MM.1S (cell line): Measurements from ENCODE around the gene ZNF581.

Source experiments
- DNase-seq: peaks from one replicate; pipeline ENCODE4 v3.0.0-alpha.2; 2015
- H2AFZ ChIP-seq: fragments of 300-600 bp; sonication (generic); 2 replicates; pipeline ENCODE4 v1.6.0; 2016; ENCODE audit warnings: antibody characterized with exemption, low read length
- H3F3A ChIP-seq: fragments of 300-600 bp; sonication (generic); 2 replicates; pipeline ENCODE4 v1.6.1; 2016; ENCODE audit warnings: mild to moderate bottlenecking, antibody characterized with exemption, low read length, moderate library complexity, mixed read lengths; ENCODE audit not compliant: insufficient read depth
- H3K27ac ChIP-seq: fragments of 300-600 bp; sonication (generic); 2 replicates; pipeline ENCODE4 v1.5.1; 2016; ENCODE audit warnings: mild to moderate bottlenecking, low read length
- H3K27me3 ChIP-seq: fragments of 300-600 bp; sonication (generic); replicated peaks from 2 replicates; pipeline ENCODE4 v1.6.0; 2016; ENCODE audit warnings: low read length; ENCODE audit not compliant: insufficient read depth
- H3K36me3 ChIP-seq: fragments of 300-600 bp; sonication (generic); replicated peaks from 2 replicates; pipeline ENCODE4 v1.6.1; 2016; ENCODE audit warnings: mild to moderate bottlenecking, low read length, mixed read lengths; ENCODE audit not compliant: insufficient read depth
- H3K4me1 ChIP-seq: fragments of 300-600 bp; sonication (generic); 2 replicates; pipeline ENCODE4 v1.6.1; 2016; ENCODE audit warnings: low read length, mixed read lengths
- H3K4me2 ChIP-seq: fragments of 300-600 bp; sonication (generic); 2 replicates; pipeline ENCODE4 v1.6.0; 2016; ENCODE audit warnings: low read depth, low read length
- H3K4me3 ChIP-seq: fragments of 300-600 bp; sonication (generic); 2 replicates; pipeline ENCODE4 v1.5.1; 2016; ENCODE audit warnings: low read length, mixed read lengths
- H3K79me2 ChIP-seq: fragments of 300-600 bp; sonication (generic); 2 replicates; pipeline ENCODE4 v1.6.1; 2016; ENCODE audit warnings: mixed run types, low read length, mixed read lengths
- H3K9ac ChIP-seq: fragments of 300-600 bp; sonication (generic); 2 replicates; pipeline ENCODE4 v1.6.1; 2016; ENCODE audit warnings: low read length, mixed read lengths
- H3K9me2 ChIP-seq: fragments of 300-600 bp; sonication (generic); replicated peaks from 2 replicates; pipeline ENCODE4 v1.6.1; 2016; ENCODE audit warnings: mild to moderate bottlenecking, low read length, mixed read lengths; ENCODE audit not compliant: insufficient read depth
- H3K9me3 ChIP-seq: fragments of 300-600 bp; sonication (generic); replicated peaks from 2 replicates; pipeline ENCODE4 v1.6.1; 2016; ENCODE audit warnings: mild to moderate bottlenecking, low read length, mixed read lengths; ENCODE audit not compliant: insufficient read depth
- H4K20me1 ChIP-seq: fragments of 300-600 bp; sonication (generic); 2 replicates; pipeline ENCODE4 v1.6.1; 2016; ENCODE audit warnings: mild to moderate bottlenecking, low read length, moderate library complexity, mixed read lengths; ENCODE audit not compliant: insufficient read depth
- EZH2 ChIP-seq: fragments of 300-600 bp; sonication (generic); optimal IDR thresholded peaks from 2 replicates; pipeline ENCODE3; 2017; ENCODE audit warnings: low read depth, mild to moderate bottlenecking, antibody characterized with exemption, low read length, mixed read lengths
- EZH2phosphoT487 ChIP-seq: fragments of 300-600 bp; sonication (generic); IDR thresholded peaks from 2 replicates; pipeline ENCODE4 v1.6.1; 2018; ENCODE audit warnings: antibody characterized with exemption, low read length
- TF ChIP-seq, protein P1 (sequence below): fragments of 300-600 bp; sonication (generic); IDR thresholded peaks from 2 replicates; pipeline ENCODE4 v1.5.1; 2016; ENCODE audit warnings: antibody characterized with exemption, low read length, mixed read lengths

Gene ZNF581

DNA sequence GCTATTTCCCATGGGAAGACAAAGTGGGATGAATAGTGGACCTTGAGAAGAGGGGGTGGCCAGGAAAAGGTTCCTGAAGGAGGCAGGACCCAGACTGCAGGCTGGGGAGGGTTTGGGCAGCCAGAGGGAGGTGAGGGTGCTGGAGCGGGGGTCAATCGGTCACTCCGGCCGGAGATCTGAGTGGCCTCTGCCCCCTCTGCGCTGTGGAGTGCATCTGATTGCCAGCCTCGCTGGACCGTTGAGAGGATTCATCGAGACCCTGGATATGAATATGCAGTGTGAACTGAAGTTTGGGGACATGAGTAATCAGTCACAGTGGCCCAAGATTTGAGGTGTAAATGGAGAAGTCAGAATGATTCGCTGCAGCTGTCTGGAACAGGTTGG, 8.1 kb upstream of the ZNF581 start:
- H3K36me3 ChIP-seq, result no peaks in the 10 kb centered on the region
- H3K9me3 ChIP-seq, result no peaks in the 10 kb centered on the region
- no peaks in the 10 kb centered on the region for H3K27me3 ChIP-seq
- H3F3A ChIP-seq, result peaks cover 23% of the 10 kb centered on the region
- peak overlapping the region; percentile 54; the same call in 1 of the 2 replicates for H3K27ac ChIP-seq
- no peaks in the 10 kb centered on the region for H3K9me2 ChIP-seq
- no peaks in the 10 kb centered on the region for H4K20me1 ChIP-seq
- peak overlapping the region; percentile 99 for H3K4me3 ChIP-seq
- H3K9ac ChIP-seq, result peak overlapping the region; percentile 98
- H2AFZ ChIP-seq, result peak overlapping the region; percentile 66
- peaks cover 18% of the 10 kb centered on the region for H3K4me1 ChIP-seq
- no peak for DNase-seq
- H3K4me2 ChIP-seq, result peak overlapping the region; percentile 95
- TF ChIP-seq EZH2 (no peak), EZH2phosphoT487 (no peak)
- TF ChIP-seq, protein P1, sequence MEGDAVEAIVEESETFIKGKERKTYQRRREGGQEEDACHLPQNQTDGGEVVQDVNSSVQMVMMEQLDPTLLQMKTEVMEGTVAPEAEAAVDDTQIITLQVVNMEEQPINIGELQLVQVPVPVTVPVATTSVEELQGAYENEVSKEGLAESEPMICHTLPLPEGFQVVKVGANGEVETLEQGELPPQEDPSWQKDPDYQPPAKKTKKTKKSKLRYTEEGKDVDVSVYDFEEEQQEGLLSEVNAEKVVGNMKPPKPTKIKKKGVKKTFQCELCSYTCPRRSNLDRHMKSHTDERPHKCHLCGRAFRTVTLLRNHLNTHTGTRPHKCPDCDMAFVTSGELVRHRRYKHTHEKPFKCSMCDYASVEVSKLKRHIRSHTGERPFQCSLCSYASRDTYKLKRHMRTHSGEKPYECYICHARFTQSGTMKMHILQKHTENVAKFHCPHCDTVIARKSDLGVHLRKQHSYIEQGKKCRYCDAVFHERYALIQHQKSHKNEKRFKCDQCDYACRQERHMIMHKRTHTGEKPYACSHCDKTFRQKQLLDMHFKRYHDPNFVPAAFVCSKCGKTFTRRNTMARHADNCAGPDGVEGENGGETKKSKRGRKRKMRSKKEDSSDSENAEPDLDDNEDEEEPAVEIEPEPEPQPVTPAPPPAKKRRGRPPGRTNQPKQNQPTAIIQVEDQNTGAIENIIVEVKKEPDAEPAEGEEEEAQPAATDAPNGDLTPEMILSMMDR, result no peak
- peaks cover 34% of the 10 kb centered on the region for H3K79me2 ChIP-seq

DNA sequence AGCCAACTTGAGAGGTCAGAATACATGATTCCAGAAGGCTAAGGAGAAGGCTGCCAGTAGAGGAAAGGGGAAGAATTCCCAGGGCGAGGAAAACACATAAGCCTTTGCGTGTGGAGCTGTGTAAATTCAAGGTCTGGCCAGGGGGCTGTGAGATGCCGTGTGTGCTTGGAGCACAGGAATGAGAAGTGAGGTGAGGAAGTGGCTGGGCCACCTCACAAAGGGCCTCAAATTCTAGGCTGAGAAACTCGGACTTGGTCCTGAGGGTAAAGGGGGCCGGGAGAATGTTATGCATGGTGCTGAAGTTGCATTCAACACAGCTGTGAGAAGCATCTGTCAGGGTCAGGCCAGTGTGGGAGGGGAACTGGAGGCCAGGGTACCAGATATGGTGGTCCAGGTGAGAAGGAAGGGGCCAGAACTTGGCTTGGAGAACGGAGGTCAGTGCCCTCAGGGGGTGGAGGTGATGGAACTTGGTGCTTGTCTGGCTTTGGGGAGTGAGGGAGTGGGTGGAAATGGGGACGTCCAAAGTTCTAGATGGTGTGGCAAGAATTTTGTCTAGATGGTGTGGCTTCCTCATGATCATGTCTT, 7.5 kb upstream of the ZNF581 start:
- peaks cover 34% of the 10 kb centered on the region for H3K79me2 ChIP-seq
- no peak overlapping the region for H3K27ac ChIP-seq
- H2AFZ ChIP-seq, result no peak overlapping the region
- peak overlapping the region; percentile 99 for H3K4me3 ChIP-seq
- H3K9ac ChIP-seq, result peak overlapping the region; percentile 98; the same call in 1 of the 2 replicates
- no peaks in the 10 kb centered on the region for H4K20me1 ChIP-seq
- TF ChIP-seq, protein P1, result no peak
- TF ChIP-seq EZH2phosphoT487 (no peak), EZH2 (no peak)
- H3K36me3 ChIP-seq, result no peaks in the 10 kb centered on the region
- no peak for DNase-seq
- no peaks in the 10 kb centered on the region for H3K27me3 ChIP-seq
- H3K4me1 ChIP-seq, result peaks cover 19% of the 10 kb centered on the region
- peaks cover 23% of the 10 kb centered on the region for H3F3A ChIP-seq
- H3K9me2 ChIP-seq, result no peaks in the 10 kb centered on the region
- H3K4me2 ChIP-seq, result peak overlapping the region; percentile 95
- no peaks in the 10 kb centered on the region for H3K9me3 ChIP-seq

DNA sequence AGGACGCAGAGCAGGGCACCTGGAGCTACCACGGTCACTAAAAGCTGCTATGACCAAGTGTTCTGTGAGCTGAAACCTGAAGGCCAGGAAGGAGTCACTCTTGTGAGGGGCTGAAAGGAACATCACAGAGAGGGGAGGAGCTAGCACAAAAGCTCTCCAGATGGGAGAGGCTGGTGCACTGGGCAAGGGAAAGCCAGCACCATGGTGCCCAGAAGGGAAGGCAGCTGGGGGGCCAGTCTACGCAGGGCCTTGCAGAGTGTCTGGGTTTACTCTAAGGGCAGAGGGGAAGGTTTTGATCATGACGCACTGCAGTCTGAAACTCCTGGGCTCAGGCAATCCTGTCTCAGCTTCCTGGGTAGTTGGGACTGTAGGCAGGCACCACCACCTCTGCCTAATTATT, 6.7 kb upstream of the ZNF581 start:
- Histone ChIP-seq H3K27ac (no peak overlapping the region), H3F3A (peaks cover 28% of the 10 kb centered on the region), H3K4me1 (peaks cover 19% of the 10 kb centered on the region), H3K27me3 (no peaks in the 10 kb centered on the region), H3K4me3 (no peak overlapping the region), H2AFZ (no peak overlapping the region), H4K20me1 (no peaks in the 10 kb centered on the region), H3K9ac (no peak overlapping the region), H3K79me2 (peaks cover 39% of the 10 kb centered on the region), H3K4me2 (peak overlapping the region; percentile 95; the same call in 1 of the 2 replicates), H3K36me3 (no peaks in the 10 kb centered on the region), H3K9me3 (no peaks in the 10 kb centered on the region), H3K9me2 (no peaks in the 10 kb centered on the region)
- DNase-seq, result no peak
- TF ChIP-seq, protein P1, result no peak
- TF ChIP-seq EZH2 (no peak), EZH2phosphoT487 (no peak)
